ENCODE results near the gene RAB11FIP4.

DNA sequence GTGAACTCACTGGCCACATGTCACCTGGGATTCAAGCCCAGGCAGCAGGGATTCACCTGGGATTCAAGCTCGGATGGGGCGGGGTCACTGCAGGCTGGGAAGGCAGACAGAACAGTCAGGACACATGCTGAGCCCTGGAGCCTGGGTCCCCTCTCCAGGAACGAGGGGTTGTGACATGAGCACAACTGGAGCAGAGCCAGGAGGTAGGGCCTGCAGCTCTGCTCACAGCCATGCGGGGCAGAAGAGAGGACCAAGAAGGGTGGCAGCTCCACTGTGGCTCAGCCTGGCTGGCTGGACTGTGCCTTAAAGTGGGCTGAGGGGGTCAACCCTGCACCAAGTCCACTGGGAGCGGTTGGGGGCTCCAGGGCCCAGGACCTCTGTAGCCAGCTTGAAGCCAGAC, 150.1 kb downstream of the RAB11FIP4 start:
- TF ChIP-seq CTCF (IDR thresholded peaks at IDR 0.05) (peak in 1 of 7 experiments; percentile 5), EP300 (IDR thresholded peaks at IDR 0.05) (no peak)

Data from stomach (tissue), 4 donors.